Activated T-cell treated with anti-CD3 and anti-CD28 coated beads, Interleukin-2, amount 50 U/mL, for 1 hour (primary cell): ENCODE measurements around the gene SZT2.
"Not testable (repeated sequence)": the region's sequence is repeated elsewhere in the genome, so short reads cannot be mapped to it uniquely, and the experiment has no call there.

Experiments used
- DNase-seq: peaks from one replicate; pipeline ENCODE4 v3.0.0-alpha.2; 2020

SZT2 gene

DNA sequence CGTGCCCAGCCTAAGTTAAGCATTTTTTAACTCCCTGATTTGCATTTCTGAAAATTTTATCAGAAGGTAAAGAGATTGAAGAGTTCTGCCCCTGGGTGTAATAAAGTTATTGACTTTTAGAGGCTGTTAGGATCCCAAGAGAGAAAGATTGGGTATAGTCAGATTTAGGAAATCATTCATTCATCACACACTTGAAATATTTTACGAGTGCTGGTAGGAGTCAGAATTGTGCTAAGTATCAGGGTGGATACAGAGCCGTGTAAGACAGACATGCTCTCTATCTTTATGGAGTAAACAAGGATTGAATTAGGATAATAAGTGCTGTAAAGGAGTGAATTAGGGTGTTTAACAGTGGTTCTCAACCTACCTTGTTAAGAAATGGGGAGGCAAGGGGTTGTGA, 3.0 kb downstream of the SZT2 start:
- no peak for DNase-seq

DNA sequence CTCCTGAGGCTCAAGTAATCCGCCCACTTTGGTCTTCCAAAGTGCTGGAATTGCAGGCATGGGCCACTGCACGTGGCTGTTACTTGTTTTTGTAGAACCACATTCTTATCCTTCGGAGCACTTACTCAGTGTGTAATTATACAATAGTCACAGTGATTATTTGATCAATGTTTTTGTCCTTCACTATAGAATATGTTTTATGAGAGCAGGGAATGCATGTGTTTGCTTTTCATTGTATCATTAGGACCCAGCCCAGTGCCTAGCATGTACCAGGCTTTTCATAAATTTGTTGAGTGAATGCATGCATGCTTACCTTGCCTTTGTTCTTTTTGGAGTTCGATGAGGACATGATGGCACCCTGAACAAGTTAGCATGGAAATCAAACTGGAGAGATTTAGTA, 5.8 kb downstream of the SZT2 start:
- DNase-seq: no peak

DNA sequence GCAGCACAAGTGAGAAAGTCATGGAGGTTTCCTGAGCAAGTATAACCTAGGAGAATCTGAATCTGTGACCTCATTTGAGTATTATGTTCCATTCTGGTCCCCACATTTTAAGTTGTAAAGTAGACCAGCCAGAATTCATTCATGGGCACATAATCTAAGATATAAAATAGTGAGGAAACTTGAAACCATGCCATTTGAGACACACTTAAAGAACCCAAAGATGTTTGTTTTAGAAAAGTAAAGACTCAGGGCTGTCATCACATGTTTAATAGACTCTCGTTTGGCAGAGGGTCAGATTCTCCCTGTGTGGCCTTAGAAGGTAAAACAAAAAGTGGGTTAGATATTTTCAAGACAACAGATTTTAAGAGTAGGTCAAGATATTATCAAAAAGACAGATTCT, 6.4 kb downstream of the SZT2 start:
- no peak for DNase-seq

DNA sequence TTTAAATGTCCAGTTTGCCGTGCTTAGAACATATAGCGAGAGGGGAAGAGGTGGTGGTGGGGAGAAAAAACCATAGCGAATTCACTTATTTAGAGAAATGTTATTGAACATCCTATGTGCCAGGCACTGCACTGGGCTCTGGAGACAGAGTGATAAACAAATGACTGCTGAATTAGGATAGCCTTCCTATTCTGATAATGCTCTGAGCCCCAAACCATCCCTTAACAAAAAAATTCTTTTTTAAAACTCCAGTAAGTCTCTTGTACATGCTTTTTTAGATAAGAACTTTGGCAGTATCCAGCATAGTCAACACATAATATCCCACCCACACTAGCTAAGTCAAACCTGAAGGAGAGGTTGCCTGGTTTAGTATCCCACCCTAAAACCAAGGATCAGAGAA, 8.5 kb downstream of the SZT2 start:
- no peak for DNase-seq

DNA sequence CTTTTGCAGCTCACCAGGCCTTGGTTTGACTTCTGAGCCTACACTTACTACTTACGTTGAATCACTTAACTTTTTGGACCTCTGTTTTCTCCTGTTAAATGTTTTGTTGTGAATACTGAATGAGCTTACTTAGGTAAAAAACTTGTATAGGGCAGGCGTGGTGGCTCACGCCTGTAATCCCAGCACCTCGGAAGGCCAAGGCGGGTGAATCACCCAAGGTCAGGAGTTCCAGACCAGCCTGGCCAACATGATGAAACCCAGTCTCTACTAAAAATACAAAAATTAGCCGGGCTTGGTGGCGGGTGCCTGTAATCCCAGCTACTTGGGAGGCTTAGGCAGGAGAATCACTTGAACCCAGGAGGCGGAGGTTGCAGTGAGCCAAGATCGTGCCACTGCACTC, 10.7 kb downstream of the SZT2 start:
- DNase-seq: not testable (repeated sequence)

DNA sequence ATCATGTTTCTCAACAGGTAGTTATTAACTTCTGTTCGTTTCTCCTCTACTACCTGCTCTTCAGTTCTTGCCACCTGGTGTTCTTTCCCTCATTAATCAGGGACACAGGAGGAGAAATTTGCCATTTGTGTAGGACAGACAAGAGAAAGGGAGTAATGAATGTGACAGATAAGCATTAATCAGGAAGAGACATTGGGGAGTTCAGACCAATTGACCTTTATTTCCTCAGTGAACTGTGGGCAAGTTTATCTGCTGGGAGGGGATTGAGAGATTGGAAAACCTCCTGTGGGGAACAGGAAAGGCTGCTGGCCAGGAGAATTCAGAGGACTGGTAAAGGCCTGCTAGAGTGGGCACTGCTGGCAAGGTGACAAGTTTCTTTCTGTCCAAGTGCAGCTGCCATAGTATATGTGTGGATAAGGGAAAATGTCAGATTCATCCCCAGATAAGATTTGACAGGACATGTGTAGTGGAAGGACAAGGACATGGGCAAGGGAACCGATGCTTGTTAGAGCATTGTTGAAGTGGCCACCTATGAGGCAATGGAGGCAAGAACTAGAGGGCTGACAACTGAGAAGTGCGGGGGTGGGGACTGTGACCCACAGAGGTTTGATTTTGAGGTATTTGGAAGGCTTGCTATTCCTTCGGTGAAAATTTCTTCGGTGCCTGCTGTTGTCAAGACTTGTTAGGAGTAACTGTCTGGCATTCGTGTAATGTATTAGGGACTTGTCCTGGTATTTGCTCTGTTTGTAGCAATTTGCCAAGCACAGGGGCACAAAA, 12.6 kb downstream of the SZT2 start:
- no peak for DNase-seq

DNA sequence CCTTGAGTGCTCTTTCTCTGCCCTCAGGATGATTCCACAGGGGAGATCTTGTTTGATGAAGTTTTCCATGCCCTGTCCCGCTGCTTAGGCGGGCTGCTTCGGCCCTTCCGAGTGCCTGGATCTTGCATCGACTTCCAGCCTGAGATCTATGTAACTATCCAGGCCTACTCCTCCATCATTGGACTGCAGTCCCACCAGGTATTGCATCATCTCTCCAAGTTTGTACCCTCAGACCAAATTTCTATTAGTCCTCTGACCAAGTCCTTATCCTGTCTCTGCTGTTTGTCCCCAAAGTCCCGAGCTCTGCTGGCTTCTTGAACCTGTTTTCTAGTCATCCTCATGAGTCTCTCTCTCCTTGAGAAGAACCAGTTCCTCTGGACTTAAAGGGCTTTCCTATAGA, 14.7 kb downstream of the SZT2 start:
- DNase-seq: no peak

DNA sequence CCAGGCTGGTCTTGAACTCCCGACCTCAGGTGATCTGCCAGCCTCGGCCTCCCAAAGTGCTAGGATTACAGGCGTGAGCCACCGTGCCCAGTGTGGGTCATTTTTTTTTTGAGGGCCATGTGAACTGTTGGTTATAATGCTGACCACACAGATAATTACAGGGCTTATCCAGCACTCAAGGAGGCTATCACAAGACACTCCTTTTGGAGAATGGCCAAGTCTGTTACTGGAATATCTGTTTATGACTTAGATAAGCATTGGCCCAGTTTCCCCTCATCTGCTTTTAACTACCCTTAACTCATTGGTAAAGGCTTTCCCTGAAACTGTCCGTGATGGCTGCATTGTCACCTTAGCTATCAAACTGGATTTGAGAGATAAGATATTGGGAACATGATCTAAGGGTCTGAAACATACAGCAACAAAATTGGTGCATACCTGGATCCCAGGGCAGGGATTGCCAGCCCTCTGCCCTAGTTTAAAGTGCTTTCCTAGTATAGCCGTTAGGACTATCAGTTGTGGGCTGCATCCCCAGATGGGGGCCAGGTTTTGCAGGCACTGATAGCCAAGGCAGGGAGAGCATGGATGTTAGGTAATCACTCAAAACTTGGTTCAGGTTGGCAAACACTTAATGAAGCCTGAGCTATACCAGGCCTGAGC, 15.6 kb downstream of the SZT2 start:
- no peak for DNase-seq

DNA sequence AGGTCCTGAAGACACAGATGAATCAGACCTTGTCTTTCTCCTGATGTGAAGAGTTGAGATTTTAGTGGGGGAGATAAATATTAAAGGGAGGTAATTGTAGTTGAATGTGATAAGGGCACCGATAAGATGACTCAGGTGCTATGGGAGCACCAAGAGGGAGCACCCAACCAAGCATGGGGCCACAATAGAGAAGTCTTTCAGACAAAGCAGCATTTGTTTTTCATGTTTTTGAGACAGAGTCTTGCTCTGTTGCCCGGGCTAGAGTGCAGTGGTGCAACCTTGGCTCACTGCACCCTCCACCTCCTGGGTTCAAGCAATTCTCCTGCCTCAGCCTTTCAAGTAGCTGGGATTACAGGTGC, 16.2 kb downstream of the SZT2 start:
- DNase-seq: no peak

DNA sequence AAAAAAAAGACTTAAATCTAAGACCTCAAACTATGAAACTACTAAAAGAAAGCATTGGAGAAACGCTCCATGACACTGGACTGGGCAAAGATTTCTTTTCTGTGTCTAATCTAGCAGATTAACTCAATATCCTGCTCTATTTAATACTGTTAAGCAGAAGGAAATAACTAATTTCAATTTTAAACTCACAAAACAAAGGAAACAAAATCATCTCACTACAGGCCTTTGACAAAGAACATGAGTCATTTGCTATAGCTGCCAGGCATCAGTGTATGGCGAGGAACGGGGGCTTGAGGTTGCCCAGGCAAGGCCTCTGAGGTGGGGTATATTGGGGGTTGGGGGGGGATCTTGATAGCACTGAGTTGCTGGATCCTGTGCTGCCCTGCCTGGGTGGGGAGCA, 20.9 kb downstream of the SZT2 start:
- DNase-seq: no peak

DNA sequence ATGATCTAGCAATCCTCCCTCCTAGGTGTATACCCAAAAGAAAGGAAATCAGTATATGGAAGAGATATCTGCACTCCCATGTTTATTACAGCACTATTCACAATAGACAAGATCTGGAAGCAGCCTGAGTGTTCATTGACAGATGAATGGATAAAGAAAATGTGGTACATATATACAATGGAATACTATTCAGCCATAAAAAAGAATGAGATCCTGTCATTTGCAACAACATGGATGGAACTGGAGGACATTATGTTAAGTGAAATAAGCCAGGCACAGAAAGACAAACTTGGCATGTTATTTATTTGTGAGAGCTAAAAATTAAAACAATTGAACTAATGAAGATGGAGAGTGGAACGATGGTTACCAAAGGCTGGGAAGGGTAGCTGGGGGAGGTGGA, 23.7 kb downstream of the SZT2 start:
- not testable (repeated sequence) for DNase-seq

DNA sequence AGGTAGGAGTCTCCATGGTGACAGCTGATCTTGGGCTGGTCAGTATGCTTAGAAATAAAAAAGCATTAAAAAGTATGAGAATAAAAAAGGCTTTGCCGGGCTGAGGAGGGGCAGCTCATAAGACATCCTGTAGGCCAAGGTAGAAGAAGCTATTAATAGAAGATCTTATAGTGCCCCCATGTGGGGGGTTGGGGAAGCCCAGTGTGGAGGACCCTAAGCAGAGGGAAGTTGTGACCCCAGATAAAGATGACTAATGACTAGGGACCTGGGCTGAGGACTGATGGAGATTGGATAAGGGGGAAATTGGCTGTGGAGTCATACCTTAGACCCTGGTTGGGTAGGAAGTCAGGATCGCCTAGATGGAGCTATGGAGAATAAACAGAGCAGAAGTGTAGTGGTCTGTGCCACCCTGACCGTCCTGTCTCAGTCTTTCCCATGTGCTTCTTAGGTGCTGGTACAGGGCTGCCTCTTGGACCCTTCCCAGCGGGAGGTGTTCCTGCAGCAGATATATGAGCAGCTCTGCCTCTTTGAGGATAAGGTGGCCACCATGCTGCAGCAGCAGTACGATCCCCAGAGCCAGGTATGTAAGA, 25.0 kb downstream of the SZT2 start:
- DNase-seq: peak; percentile 63

DNA sequence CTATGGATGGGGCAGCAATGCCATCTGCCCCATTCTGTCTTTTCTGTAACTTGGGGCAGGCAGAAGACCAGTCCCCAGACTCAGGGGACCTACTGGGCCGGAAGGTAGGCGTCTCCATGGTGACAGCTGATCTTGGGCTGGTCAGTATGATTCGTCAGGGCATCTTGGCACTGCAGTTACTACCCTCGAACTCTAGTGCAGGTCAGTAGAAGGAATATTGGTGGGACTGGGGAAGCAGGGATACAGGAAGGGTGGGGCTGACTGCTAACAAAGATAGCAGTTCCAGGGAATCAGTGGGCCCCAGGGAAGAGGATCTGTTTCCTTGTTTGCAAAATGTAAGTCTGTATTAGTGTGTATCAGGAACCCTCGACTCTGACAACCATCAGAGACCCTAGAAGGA, 26.2 kb downstream of the SZT2 start:
- no peak for DNase-seq

DNA sequence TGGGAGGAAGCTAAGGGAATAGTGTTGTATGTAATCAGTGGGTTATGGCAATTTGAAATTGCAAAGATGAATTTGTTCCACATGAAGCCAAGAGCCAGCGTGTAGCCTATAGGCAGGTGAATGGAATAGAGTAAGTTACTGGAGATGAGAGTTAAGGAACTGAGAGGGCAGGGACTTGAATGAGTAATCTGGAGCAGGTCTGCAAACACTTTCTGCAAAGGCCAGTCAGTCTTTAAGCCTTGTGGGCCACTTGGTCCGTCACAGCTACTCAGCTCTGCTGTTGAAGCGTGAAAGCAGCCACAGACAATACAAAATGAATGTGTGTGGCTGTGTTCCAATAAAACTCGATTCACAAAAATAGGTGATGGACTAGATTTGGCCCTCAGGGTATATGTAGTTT, 29.2 kb downstream of the SZT2 start:
- DNase-seq: no peak

DNA sequence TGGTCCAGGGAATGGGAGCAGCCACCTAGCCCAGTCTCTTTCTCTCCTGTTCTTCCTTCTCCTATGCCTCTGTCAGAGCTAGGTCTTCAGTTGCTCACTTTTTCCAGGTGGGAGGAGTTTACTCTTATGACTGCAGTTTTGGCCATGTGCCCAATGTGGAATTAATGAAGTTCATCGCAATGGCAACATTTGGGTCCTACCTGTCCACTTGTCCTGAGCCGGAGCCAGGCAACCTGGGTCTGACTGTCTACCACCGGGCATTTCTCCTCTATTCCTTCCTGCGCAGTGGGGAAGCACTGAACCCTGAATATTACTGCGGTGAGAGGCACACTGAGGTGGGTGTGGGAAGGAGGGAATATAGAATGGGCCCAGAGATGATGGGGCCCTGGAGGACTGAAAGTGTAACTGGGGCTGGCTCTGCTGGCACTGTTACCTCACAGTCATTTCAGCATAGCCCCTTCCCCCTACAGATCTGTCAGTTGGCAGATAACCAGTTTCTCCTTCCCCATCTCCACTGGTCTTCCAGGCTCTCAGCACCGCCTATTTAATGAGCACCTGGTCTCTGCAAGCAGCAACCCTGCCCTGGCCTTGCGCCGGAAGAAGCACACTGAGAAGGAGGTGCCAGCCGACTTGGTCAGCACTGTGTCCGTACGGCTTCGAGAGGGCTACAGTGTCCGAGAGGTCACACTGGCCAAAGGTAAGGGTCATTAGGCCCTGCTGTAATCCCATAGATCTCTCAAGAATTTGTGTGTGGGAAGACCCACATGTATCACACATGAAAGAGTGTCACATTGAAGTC, 30.1 kb downstream of the SZT2 start:
- DNase-seq: no peak

DNA sequence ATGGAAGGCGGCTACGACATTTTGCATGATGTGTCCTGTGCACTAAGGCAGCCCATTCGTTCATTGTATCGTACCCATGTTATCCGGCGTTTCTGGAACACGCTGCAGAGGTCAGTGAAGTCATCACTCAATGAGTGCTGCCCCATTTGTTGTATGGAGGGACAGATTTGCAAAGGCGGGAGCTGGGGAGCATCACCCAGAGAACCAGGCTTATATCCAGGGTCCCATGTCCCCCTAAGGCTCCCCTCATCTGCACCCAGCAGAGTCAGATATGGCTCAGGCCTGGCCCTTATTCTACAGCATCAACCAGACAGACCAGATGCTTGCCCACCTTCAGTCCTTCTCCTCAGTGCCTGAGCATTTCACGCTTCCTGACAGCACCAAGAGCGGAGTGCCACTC, 31.2 kb downstream of the SZT2 start:
- no peak for DNase-seq

DNA sequence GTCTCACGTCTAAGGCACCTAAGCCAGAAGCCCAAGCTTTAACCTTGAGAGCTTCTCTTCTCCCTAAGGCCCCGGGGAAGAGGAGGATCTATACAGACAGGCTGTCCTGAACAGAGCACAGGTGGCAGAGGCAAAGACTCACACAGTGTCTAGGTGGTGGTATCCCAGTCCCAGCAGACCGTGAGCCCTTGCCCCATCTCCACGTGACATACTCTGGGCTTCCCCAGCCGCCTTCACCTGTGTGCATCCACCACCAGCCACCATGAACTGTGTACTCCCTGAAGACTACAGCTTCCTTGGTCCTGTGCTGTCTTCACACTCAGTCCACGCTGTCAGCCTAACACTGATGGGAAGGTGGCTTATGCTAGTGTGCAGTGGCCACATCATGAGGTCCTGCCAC, 31.7 kb downstream of the SZT2 start:
- no peak for DNase-seq

DNA sequence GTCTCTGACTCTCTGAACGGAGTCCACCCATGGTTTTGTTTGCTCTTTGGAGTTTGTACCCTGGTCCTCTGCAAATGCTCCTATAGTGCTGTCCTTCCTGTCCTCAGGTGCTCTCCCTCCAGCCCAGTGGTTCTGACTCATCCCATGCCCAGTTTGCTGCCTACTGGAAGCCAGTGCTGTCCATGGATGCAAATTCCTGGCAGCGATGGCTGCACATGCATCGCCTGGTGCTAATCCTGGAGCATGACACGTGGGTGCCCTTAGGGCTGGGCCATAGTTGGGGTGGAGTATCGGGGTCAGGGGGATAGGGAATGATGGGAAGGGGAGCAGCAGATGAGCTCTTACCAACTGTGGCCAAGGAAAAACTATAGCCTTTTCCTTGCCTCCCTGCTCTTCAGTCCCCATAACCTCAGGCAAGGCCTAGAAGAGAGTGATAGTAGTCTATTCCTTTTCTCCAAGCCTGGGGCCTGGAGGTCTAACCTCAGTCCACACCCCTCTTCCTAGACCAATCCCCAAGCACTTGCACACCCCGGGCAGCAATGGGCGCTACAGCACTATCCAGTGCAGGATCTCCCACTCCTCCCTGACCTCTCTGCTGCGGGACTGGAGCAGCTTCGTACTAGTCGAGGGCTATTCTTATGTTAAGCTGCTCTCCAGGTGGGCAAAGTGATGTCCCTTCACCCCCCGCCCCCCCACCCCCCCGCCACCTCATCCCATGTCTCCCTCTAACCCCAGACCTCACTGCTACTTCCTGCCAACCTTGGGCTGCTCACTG, 32.5 kb downstream of the SZT2 start:
- DNase-seq: no peak

DNA sequence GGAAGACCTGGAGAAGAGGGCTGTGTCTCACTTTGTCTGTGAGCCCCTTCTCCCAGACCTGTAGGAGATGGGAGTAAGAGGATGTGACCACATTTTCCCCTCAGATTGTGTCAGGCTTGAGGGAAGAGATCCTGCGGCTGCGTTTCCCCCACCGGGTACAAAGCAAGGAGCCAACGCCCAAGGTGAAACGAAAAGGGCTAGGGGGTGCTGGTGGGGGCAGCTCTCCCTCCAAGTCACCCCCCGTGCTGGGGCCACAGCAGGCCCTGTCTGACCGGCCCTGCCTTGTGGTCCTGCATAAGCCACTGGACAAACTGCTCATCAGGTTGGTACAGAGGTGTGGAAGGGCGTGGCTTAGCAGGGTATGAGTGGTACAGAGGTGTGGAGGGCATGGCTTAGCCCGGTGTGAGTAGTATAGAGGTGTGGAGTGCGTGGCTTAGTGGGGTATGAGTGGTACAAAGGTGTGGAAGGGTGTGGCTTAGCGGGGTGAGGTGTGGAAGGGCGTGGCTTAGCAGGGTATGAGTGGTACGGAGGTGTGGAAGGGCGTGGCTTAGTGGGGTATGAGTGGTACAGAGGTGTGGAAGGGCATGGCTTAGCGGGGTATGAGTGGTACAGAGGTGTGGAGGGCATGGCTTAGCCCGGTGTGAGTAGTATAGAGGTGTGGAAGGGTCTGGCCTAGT, 33.4 kb downstream of the SZT2 start:
- DNase-seq: no peak

DNA sequence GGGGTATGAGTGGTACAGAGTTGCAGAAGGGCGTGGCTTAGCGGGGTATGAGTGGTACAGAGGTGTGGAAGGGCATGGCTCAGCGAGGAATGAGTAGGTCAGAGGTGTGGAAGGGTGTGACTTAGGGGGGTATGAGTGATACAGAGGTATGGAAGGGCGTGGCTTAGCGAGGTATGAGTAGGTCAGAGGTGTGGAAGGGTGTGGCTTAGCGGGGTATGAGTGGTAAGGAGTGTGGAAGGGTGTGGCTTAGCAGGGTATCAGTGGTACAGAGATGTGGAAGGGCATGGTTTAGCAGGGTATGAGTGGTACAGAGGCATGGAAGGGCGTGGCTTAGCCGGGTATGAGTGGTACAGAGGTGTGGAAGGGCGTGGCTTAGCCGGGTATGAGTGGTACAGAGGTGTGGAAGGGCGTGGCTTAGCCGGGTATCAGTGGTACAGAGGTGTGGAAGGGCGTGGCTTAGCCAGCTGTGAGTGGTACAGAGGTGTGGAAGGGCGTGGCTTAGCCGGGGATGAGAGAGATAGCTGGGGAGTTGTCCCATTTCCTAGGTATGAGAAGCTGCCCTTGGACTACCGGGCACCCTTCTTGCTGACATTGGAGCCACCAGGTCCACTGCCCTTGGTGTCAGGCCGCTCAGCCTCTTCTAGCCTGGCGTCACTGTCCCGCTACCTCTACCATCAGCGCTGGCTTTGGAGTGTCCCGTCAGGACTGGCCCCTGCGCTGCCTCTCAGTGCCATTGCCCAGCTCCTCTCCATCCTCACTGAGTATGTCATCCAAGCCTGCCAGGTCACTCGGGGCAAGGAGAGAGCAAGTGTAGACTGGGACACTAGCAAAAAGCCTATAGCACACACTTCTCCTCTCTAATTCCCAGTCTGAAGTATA, 34.2 kb downstream of the SZT2 start:
- no peak for DNase-seq

DNA sequence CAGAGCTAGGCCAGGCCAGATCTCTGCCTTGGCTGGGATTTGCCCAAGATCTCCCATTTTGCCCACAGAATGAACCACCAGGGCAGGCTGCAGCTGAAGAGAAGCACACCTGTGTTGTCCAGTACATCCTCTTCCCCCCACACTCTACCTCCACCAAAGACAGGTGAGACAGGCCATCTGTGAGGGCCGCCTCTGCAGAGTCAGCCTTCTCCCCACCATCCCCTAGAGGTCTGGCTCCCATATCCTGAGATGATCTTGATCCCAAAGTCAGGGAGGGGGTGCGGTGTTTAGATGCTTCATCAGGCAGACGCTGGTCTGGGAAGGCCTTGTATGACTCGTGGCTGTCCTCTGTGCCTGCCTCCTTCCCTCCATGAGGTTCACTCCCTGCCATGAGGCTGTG, 35.3 kb downstream of the SZT2 start:
- DNase-seq: no peak
